Measurements from ENCODE around the gene PHACTR4.

The PHACTR4 gene

GRCh38 chr1:28494737-28495136, 125.2 kb downstream of the PHACTR4 start:
- Histone ChIP-seq H3K4me1 (ENCODE audit: control insufficient read depth, insufficient read depth, low read length) (no peaks in the 10 kb centered on the region), H3K9me3 (ENCODE audit: control insufficient read depth in 2 of 2, low read length in 2 of 2) (no peaks in the 10 kb centered on the region), H3K9ac (ENCODE audit: low read length in 2 of 2) (no peak overlapping the region), H3K4me3 (ENCODE audit: low read length in 2 of 2) (no peak overlapping the region), H3K27ac (ENCODE audit: low read length) (no peak overlapping the region), H3K36me3 (ENCODE audit: control insufficient read depth in 2 of 2, insufficient read depth in 2 of 2, low read length in 2 of 2) (peaks cover 15 to 25% of the 10 kb centered on the region in 2 donors), H3K27me3 (ENCODE audit: control insufficient read depth in 1 of 2, insufficient read depth in 2 of 2, low read length in 2 of 2) (no peaks in the 10 kb centered on the region)

GRCh38 chr1:28499553-28499952, 130.0 kb downstream of the PHACTR4 start:
- no peaks in the 10 kb centered on the region for H3K4me1 ChIP-seq (ENCODE audit: control insufficient read depth, insufficient read depth, low read length)
- H3K36me3 ChIP-seq (ENCODE audit: control insufficient read depth in 2 of 2, insufficient read depth in 2 of 2, low read length in 2 of 2): peaks cover 9 to 13% of the 10 kb centered on the region in 2 donors
- H3K4me3 ChIP-seq (ENCODE audit: low read length in 2 of 2): no peak overlapping the region
- no peak overlapping the region for H3K9ac ChIP-seq (ENCODE audit: low read length in 2 of 2)
- H3K27ac ChIP-seq (ENCODE audit: low read length): no peak overlapping the region
- no peaks in the 10 kb centered on the region for H3K9me3 ChIP-seq (ENCODE audit: control insufficient read depth in 2 of 2, low read length in 2 of 2)
- H3K27me3 ChIP-seq (ENCODE audit: control insufficient read depth in 1 of 2, insufficient read depth in 2 of 2, low read length in 2 of 2): no peaks in the 10 kb centered on the region

- Histone ChIP-seq H3K9me3 (ENCODE audit: control insufficient read depth in 2 of 2, low read length in 2 of 2) (no peaks in the 10 kb centered on the region), H3K4me1 (ENCODE audit: control insufficient read depth, insufficient read depth, low read length) (peaks cover 6% of the 10 kb centered on the region), H3K9ac (ENCODE audit: low read length in 2 of 2) (no peak overlapping the region), H3K4me3 (ENCODE audit: low read length in 2 of 2) (no peak overlapping the region), H3K36me3 (ENCODE audit: control insufficient read depth in 2 of 2, insufficient read depth in 2 of 2, low read length in 2 of 2) (peaks cover under 1 to 1% of the 10 kb centered on the region in 2 donors), H3K27me3 (ENCODE audit: control insufficient read depth in 1 of 2, insufficient read depth in 2 of 2, low read length in 2 of 2) (no peaks in the 10 kb centered on the region), H3K27ac (ENCODE audit: low read length) (no peak overlapping the region)
Measured at GRCh38 chr1:28501925-28502324, 132.4 kb downstream of the PHACTR4 start.

GRCh38 chr1:28503117-28503516, 133.6 kb downstream of the PHACTR4 start:
- no peak overlapping the region for H3K9ac ChIP-seq (ENCODE audit: low read length in 2 of 2)
- peaks cover 2 to 3% of the 10 kb centered on the region in 2 donors for H3K36me3 ChIP-seq (ENCODE audit: control insufficient read depth in 2 of 2, insufficient read depth in 2 of 2, low read length in 2 of 2)
- no peak overlapping the region for H3K4me3 ChIP-seq (ENCODE audit: low read length in 2 of 2)
- H3K9me3 ChIP-seq (ENCODE audit: control insufficient read depth in 2 of 2, low read length in 2 of 2): no peaks in the 10 kb centered on the region
- H3K27ac ChIP-seq (ENCODE audit: low read length): no peak overlapping the region
- H3K4me1 ChIP-seq (ENCODE audit: control insufficient read depth, insufficient read depth, low read length): peaks cover 17% of the 10 kb centered on the region
- H3K27me3 ChIP-seq (ENCODE audit: control insufficient read depth in 1 of 2, insufficient read depth in 2 of 2, low read length in 2 of 2): no peaks in the 10 kb centered on the region

GRCh38 chr1:28505406-28506187, 136.1 kb downstream of the PHACTR4 start, which contains the start of gene RCC1:
RCC1 (plus strand) TSS chr1:28506043; CDS start chr1:28529867, 23,824 bp downstream.
- Histone ChIP-seq H3K4me1 (ENCODE audit: control insufficient read depth, insufficient read depth, low read length) (peaks cover 32% of the 10 kb centered on the region), H3K36me3 (ENCODE audit: control insufficient read depth in 2 of 2, insufficient read depth in 2 of 2, low read length in 2 of 2) (peaks cover 22 to 26% of the 10 kb centered on the region in 2 donors), H3K27ac (ENCODE audit: low read length) (peak within 1 kb of the TSS; percentile 80), H3K9me3 (ENCODE audit: control insufficient read depth in 2 of 2, low read length in 2 of 2) (no peaks in the 10 kb centered on the region), H3K9ac (ENCODE audit: low read length in 2 of 2) (peak within 1 kb of the TSS; percentile 94 to 96), H3K4me3 (ENCODE audit: low read length in 2 of 2) (peak within 1 kb of the TSS; percentile 93 to 98), H3K27me3 (ENCODE audit: control insufficient read depth in 1 of 2, insufficient read depth in 2 of 2, low read length in 2 of 2) (no peaks in the 10 kb centered on the region)

- Histone ChIP-seq H3K9ac (ENCODE audit: low read length in 2 of 2) (peak overlapping the region; percentile 94 to 96), H3K4me1 (ENCODE audit: control insufficient read depth, insufficient read depth, low read length) (peaks cover 32% of the 10 kb centered on the region), H3K9me3 (ENCODE audit: control insufficient read depth in 2 of 2, low read length in 2 of 2) (no peaks in the 10 kb centered on the region), H3K36me3 (ENCODE audit: control insufficient read depth in 2 of 2, insufficient read depth in 2 of 2, low read length in 2 of 2) (peaks cover 28 to 32% of the 10 kb centered on the region in 2 donors), H3K4me3 (ENCODE audit: low read length in 2 of 2) (peak overlapping the region; percentile 93 to 98), H3K27ac (ENCODE audit: low read length) (peak overlapping the region; percentile 80), H3K27me3 (ENCODE audit: control insufficient read depth in 1 of 2, insufficient read depth in 2 of 2, low read length in 2 of 2) (no peaks in the 10 kb centered on the region)
Measured at GRCh38 chr1:28506907-28507246, 137.3 kb downstream of the PHACTR4 start.

GRCh38 chr1:28507247-28507645, 137.7 kb downstream of the PHACTR4 start:
- Histone ChIP-seq H3K9me3 (ENCODE audit: control insufficient read depth in 2 of 2, low read length in 2 of 2) (no peaks in the 10 kb centered on the region), H3K36me3 (ENCODE audit: control insufficient read depth in 2 of 2, insufficient read depth in 2 of 2, low read length in 2 of 2) (peaks cover 28 to 35% of the 10 kb centered on the region in 2 donors), H3K4me1 (ENCODE audit: control insufficient read depth, insufficient read depth, low read length) (peaks cover 32% of the 10 kb centered on the region), H3K4me3 (ENCODE audit: low read length in 2 of 2) (peak overlapping the region; percentile 93 to 98), H3K27me3 (ENCODE audit: control insufficient read depth in 1 of 2, insufficient read depth in 2 of 2, low read length in 2 of 2) (no peaks in the 10 kb centered on the region), H3K9ac (ENCODE audit: low read length in 2 of 2) (peak overlapping the region; percentile 94 to 96), H3K27ac (ENCODE audit: low read length) (peak overlapping the region; percentile 80)

- Histone ChIP-seq H3K36me3 (ENCODE audit: control insufficient read depth in 2 of 2, insufficient read depth in 2 of 2, low read length in 2 of 2) (peaks cover 31 to 35% of the 10 kb centered on the region in 2 donors), H3K9ac (ENCODE audit: low read length in 2 of 2) (peak overlapping the region; percentile 94 to 96), H3K27ac (ENCODE audit: low read length) (peak overlapping the region; percentile 80), H3K4me3 (ENCODE audit: low read length in 2 of 2) (peak overlapping the region; percentile 93 to 98), H3K9me3 (ENCODE audit: control insufficient read depth in 2 of 2, low read length in 2 of 2) (no peaks in the 10 kb centered on the region), H3K27me3 (ENCODE audit: control insufficient read depth in 1 of 2, insufficient read depth in 2 of 2, low read length in 2 of 2) (no peaks in the 10 kb centered on the region), H3K4me1 (ENCODE audit: control insufficient read depth, insufficient read depth, low read length) (peaks cover 32% of the 10 kb centered on the region)
Measured at GRCh38 chr1:28507646-28508434, 138.3 kb downstream of the PHACTR4 start.

- Histone ChIP-seq H3K9ac (ENCODE audit: low read length in 2 of 2) (peak overlapping the region; percentile 94 to 96), H3K27ac (ENCODE audit: low read length) (no peak overlapping the region), H3K27me3 (ENCODE audit: control insufficient read depth in 1 of 2, insufficient read depth in 2 of 2, low read length in 2 of 2) (no peaks in the 10 kb centered on the region), H3K4me3 (ENCODE audit: low read length in 2 of 2) (no peak overlapping the region), H3K36me3 (ENCODE audit: control insufficient read depth in 2 of 2, insufficient read depth in 2 of 2, low read length in 2 of 2) (peaks cover 32 to 35% of the 10 kb centered on the region in 2 donors), H3K4me1 (ENCODE audit: control insufficient read depth, insufficient read depth, low read length) (peaks cover 32% of the 10 kb centered on the region), H3K9me3 (ENCODE audit: control insufficient read depth in 2 of 2, low read length in 2 of 2) (no peaks in the 10 kb centered on the region)
Measured at GRCh38 chr1:28508435-28508754, 138.9 kb downstream of the PHACTR4 start.

- Histone ChIP-seq H3K9me3 (ENCODE audit: control insufficient read depth in 2 of 2, low read length in 2 of 2) (no peaks in the 10 kb centered on the region), H3K36me3 (ENCODE audit: control insufficient read depth in 2 of 2, insufficient read depth in 2 of 2, low read length in 2 of 2) (peaks cover 35 to 37% of the 10 kb centered on the region in 2 donors), H3K4me3 (ENCODE audit: low read length in 2 of 2) (peak overlapping the region in 1 of 2 donors; percentile 22)
Measured at GRCh38 chr1:28509705-28510272, 140.2 kb downstream of the PHACTR4 start.

More at GRCh38 chr1:28509705-28510272, 140.2 kb downstream of the PHACTR4 start:
- peaks cover 32% of the 10 kb centered on the region for H3K4me1 ChIP-seq (ENCODE audit: control insufficient read depth, insufficient read depth, low read length)
- no peaks in the 10 kb centered on the region for H3K27me3 ChIP-seq (ENCODE audit: control insufficient read depth in 1 of 2, insufficient read depth in 2 of 2, low read length in 2 of 2)
- H3K9ac ChIP-seq (ENCODE audit: low read length in 2 of 2): peak overlapping the region in 1 of 2 donors; percentile 51
- H3K27ac ChIP-seq (ENCODE audit: low read length): no peak overlapping the region
